HUES64 (cell line): ENCODE results near the gene EVI5.

Experiments
- H3K27ac ChIP-seq: 2 replicates; pipeline ENCODE4 v1.7.0; 2013; ENCODE audit warnings: low read depth, low read length, inconsistent platforms
- H3K27me3 ChIP-seq: 2 replicates; pipeline ENCODE4 v1.6.1; 2013; ENCODE audit warnings: mild to moderate bottlenecking, low read length; ENCODE audit not compliant: insufficient read depth
- H3K36me3 ChIP-seq: 2 replicates; pipeline ENCODE4 v1.6.1; 2013; ENCODE audit warnings: mild to moderate bottlenecking, low read length; ENCODE audit not compliant: insufficient read depth
- H3K4me1 ChIP-seq: 2 replicates; pipeline ENCODE4 v1.6.1; 2013; ENCODE audit warnings: mild to moderate bottlenecking, low read length, moderate library complexity; ENCODE audit not compliant: insufficient read depth
- H3K4me3 ChIP-seq: 2 replicates; pipeline ENCODE4 v1.5.1; 2013; ENCODE audit warnings: mild to moderate bottlenecking, low read length, moderate library complexity
- H3K9ac ChIP-seq: 2 replicates; pipeline ENCODE4 v1.6.1; 2013; ENCODE audit warnings: mild to moderate bottlenecking, low read depth, low read length
- H3K9me3 ChIP-seq: 2 replicates; pipeline ENCODE4 v1.6.1; 2013; ENCODE audit warnings: low read depth, low read length; ENCODE audit not compliant: insufficient read depth
- WGBS: fragments of 150-250, 120-280 bp; methylation state at CpG from one replicate; pipeline ENCODE4 v1.1.7; 2013; ENCODE audit warnings: missing lambda C conversion rate; 5-methylcytosine and 5-hydroxymethylcytosine counted together

Gene EVI5

GRCh38 chr1:92571578-92571977 lies 213.3 kb downstream of the EVI5 start:
- no peak overlapping the region for H3K27ac ChIP-seq
- no peaks in the 10 kb centered on the region for H3K4me1 ChIP-seq
- no peak overlapping the region for H3K4me3 ChIP-seq
- H3K36me3 ChIP-seq: no peaks in the 10 kb centered on the region
- WGBS: no CpG with 5 or more reads among the region's 2 CpGs
- H3K27me3 ChIP-seq: no peaks in the 10 kb centered on the region
- no peak overlapping the region for H3K9ac ChIP-seq
- H3K9me3 ChIP-seq: no peaks in the 10 kb centered on the region

- no peaks in the 10 kb centered on the region for H3K36me3 ChIP-seq
- no CpG with 5 or more reads among the region's 1 CpG for WGBS
- H3K4me1 ChIP-seq: no peaks in the 10 kb centered on the region
- H3K27me3 ChIP-seq: no peaks in the 10 kb centered on the region
- no peak overlapping the region for H3K4me3 ChIP-seq
- H3K27ac ChIP-seq: no peak overlapping the region
- no peak overlapping the region for H3K9ac ChIP-seq
- no peaks in the 10 kb centered on the region for H3K9me3 ChIP-seq
These were observed 217.6 kb downstream of the EVI5 start for GRCh38 chr1:92567211-92567868.

- 94% methylated on average over 6 of the region's 6 CpGs for WGBS
- Histone ChIP-seq H3K36me3 (no peaks in the 10 kb centered on the region), H3K27ac (no peak overlapping the region)
These were observed 221.3 kb downstream of the EVI5 start for GRCh38 chr1:92563457-92564216.

GRCh38 chr1:92556350-92556749 lies 228.6 kb downstream of the EVI5 start:
- Histone ChIP-seq H3K27ac (no peak overlapping the region), H3K9ac (no peak overlapping the region), H3K9me3 (no peaks in the 10 kb centered on the region), H3K4me1 (no peaks in the 10 kb centered on the region), H3K36me3 (no peaks in the 10 kb centered on the region), H3K4me3 (no peak overlapping the region), H3K27me3 (no peaks in the 10 kb centered on the region)
- no CpG with 5 or more reads among the region's 1 CpG for WGBS

More at GRCh38 chr1:92563457-92564216, 221.3 kb downstream of the EVI5 start:
- H3K4me1 ChIP-seq: no peaks in the 10 kb centered on the region
- H3K27me3 ChIP-seq: no peaks in the 10 kb centered on the region
- no peak overlapping the region for H3K4me3 ChIP-seq
- no peaks in the 10 kb centered on the region for H3K9me3 ChIP-seq
- no peak overlapping the region for H3K9ac ChIP-seq

- H3K4me1 ChIP-seq: no peaks in the 10 kb centered on the region
- WGBS: 91% methylated on average over 2 of the region's 3 CpGs
- H3K27ac ChIP-seq: no peak overlapping the region
- no peaks in the 10 kb centered on the region for H3K36me3 ChIP-seq
- H3K9ac ChIP-seq: no peak overlapping the region
- no peaks in the 10 kb centered on the region for H3K27me3 ChIP-seq
- H3K4me3 ChIP-seq: no peak overlapping the region
- no peaks in the 10 kb centered on the region for H3K9me3 ChIP-seq
These were observed 230.7 kb downstream of the EVI5 start for GRCh38 chr1:92554216-92554615.

- Histone ChIP-seq H3K27ac (no peak overlapping the region), H3K27me3 (no peaks in the 10 kb centered on the region), H3K4me1 (no peaks in the 10 kb centered on the region), H3K4me3 (no peak overlapping the region), H3K9ac (no peak overlapping the region), H3K9me3 (no peaks in the 10 kb centered on the region), H3K36me3 (no peaks in the 10 kb centered on the region)
- 94% methylated on average over 1 of the region's 1 CpG for WGBS
These were observed 233.0 kb downstream of the EVI5 start for GRCh38 chr1:92551916-92552315.

- H3K36me3 ChIP-seq: no peaks in the 10 kb centered on the region
- no peaks in the 10 kb centered on the region for H3K9me3 ChIP-seq
- 94% methylated on average over 2 of the region's 2 CpGs for WGBS
- H3K27ac ChIP-seq: no peak overlapping the region
- H3K27me3 ChIP-seq: no peaks in the 10 kb centered on the region
- no peak overlapping the region for H3K9ac ChIP-seq
- H3K4me3 ChIP-seq: no peak overlapping the region
- H3K4me1 ChIP-seq: no peaks in the 10 kb centered on the region
These were observed 240.1 kb downstream of the EVI5 start for GRCh38 chr1:92544756-92545165.

- no peak overlapping the region for H3K4me3 ChIP-seq
- no peaks in the 10 kb centered on the region for H3K27me3 ChIP-seq
- no peak overlapping the region for H3K27ac ChIP-seq
- 96% methylated on average over 9 of the region's 9 CpGs for WGBS
- H3K36me3 ChIP-seq: no peaks in the 10 kb centered on the region
- no peaks in the 10 kb centered on the region for H3K4me1 ChIP-seq
- H3K9ac ChIP-seq: no peak overlapping the region
- no peaks in the 10 kb centered on the region for H3K9me3 ChIP-seq
These were observed 241.5 kb downstream of the EVI5 start for GRCh38 chr1:92543131-92544055.

GRCh38 chr1:92538413-92539061 lies 246.4 kb downstream of the EVI5 start:
- 83% methylated on average over 2 of the region's 2 CpGs for WGBS
- H3K36me3 ChIP-seq: no peaks in the 10 kb centered on the region
- no peaks in the 10 kb centered on the region for H3K4me1 ChIP-seq
- H3K9ac ChIP-seq: no peak overlapping the region
- H3K27me3 ChIP-seq: no peaks in the 10 kb centered on the region
- H3K9me3 ChIP-seq: no peaks in the 10 kb centered on the region
- H3K27ac ChIP-seq: no peak overlapping the region
- no peak overlapping the region for H3K4me3 ChIP-seq

- no peak overlapping the region for H3K27ac ChIP-seq
- no peak overlapping the region for H3K4me3 ChIP-seq
- H3K4me1 ChIP-seq: no peaks in the 10 kb centered on the region
These were observed 246.9 kb downstream of the EVI5 start for GRCh38 chr1:92538048-92538412.

More at GRCh38 chr1:92538048-92538412, 246.9 kb downstream of the EVI5 start:
- Histone ChIP-seq H3K9ac (no peak overlapping the region), H3K36me3 (no peaks in the 10 kb centered on the region), H3K27me3 (no peaks in the 10 kb centered on the region), H3K9me3 (no peaks in the 10 kb centered on the region)
- 82% methylated on average over 2 of the region's 2 CpGs for WGBS
